Nephron progenitor cell (in vitro differentiated cells): ENCODE measurements around the gene ATP5MK.

Source experiments
- DNase-seq: peaks from one replicate; pipeline ENCODE4 v3.0.0; 2021
- H3K27ac Mint-ChIP-seq: 2 replicates; pipeline ENCODE4 v1.8.0; 2021; ENCODE audit warnings: mild to moderate bottlenecking, moderate library complexity, mixed read lengths
- H3K27me3 Mint-ChIP-seq: 2 replicates; pipeline ENCODE4 v1.8.0; 2021; ENCODE audit warnings: mild to moderate bottlenecking, low read depth, mixed read lengths; ENCODE audit not compliant: poor library complexity
- H3K36me3 Mint-ChIP-seq: 2 replicates; pipeline ENCODE4 v1.8.0; 2021; ENCODE audit warnings: low read depth, mixed read lengths
- H3K4me1 Mint-ChIP-seq: 2 replicates; pipeline ENCODE4 v1.8.0; 2021; ENCODE audit warnings: mixed read lengths
- H3K4me3 Mint-ChIP-seq: 2 replicates; pipeline ENCODE4 v1.8.0; 2021; ENCODE audit warnings: mild to moderate bottlenecking, moderate library complexity, mixed read lengths
- H3K9me3 Mint-ChIP-seq: 2 replicates; pipeline ENCODE4 v1.8.0; 2021; ENCODE audit warnings: mild to moderate bottlenecking, moderate library complexity, mixed read lengths
- CTCF ChIP-seq: fragments of 200-600 bp; sonication (generic); IDR thresholded peaks from 2 replicates; pipeline ENCODE4 v1.5.0; 2021; ENCODE audit warnings: antibody characterized with exemption

ATP5MK gene

GRCh38 chr10:103441611-103442010 is 45.3 kb upstream of the ATP5MK start:
- no peak for DNase-seq
- peak overlapping the region; percentile 54 for H3K27ac Mint-ChIP-seq
- H3K36me3 Mint-ChIP-seq: peaks cover 57% of the 10 kb centered on the region
- no peak overlapping the region for H3K4me3 Mint-ChIP-seq
- no peak for TF ChIP-seq CTCF
- no peaks in the 10 kb centered on the region for H3K4me1 Mint-ChIP-seq
- no peaks in the 10 kb centered on the region for H3K27me3 Mint-ChIP-seq
- no peaks in the 10 kb centered on the region for H3K9me3 Mint-ChIP-seq

- no peaks in the 10 kb centered on the region for H3K27me3 Mint-ChIP-seq
Observed at GRCh38 chr10:103441206-103441605, 44.9 kb upstream of the ATP5MK start.

GRCh38 chr10:103440416-103440815 is 44.1 kb upstream of the ATP5MK start:
- Mint-ChIP-seq H3K36me3 (peaks cover 67% of the 10 kb centered on the region), H3K4me1 (no peaks in the 10 kb centered on the region), H3K9me3 (no peaks in the 10 kb centered on the region), H3K4me3 (no peak overlapping the region), H3K27ac (no peak overlapping the region), H3K27me3 (no peaks in the 10 kb centered on the region)
- DNase-seq: no peak
- no peak for TF ChIP-seq CTCF

More at GRCh38 chr10:103441206-103441605, 44.9 kb upstream of the ATP5MK start:
- no peak for DNase-seq
- Mint-ChIP-seq H3K9me3 (no peaks in the 10 kb centered on the region), H3K4me3 (no peak overlapping the region), H3K27ac (no peak overlapping the region), H3K4me1 (no peaks in the 10 kb centered on the region), H3K36me3 (peaks cover 61% of the 10 kb centered on the region)
- no peak for TF ChIP-seq CTCF

- peak overlapping the region; percentile 47 for H3K27ac Mint-ChIP-seq
Observed at GRCh38 chr10:103439776-103440175, 43.5 kb upstream of the ATP5MK start.

GRCh38 chr10:103433858-103434257 is 37.6 kb upstream of the ATP5MK start:
- no peak for DNase-seq
- no peak for TF ChIP-seq CTCF
- Mint-ChIP-seq H3K9me3 (no peaks in the 10 kb centered on the region), H3K4me1 (no peaks in the 10 kb centered on the region), H3K27me3 (no peaks in the 10 kb centered on the region), H3K4me3 (no peak overlapping the region), H3K36me3 (peaks cover 68% of the 10 kb centered on the region), H3K27ac (no peak overlapping the region)

More at GRCh38 chr10:103439776-103440175, 43.5 kb upstream of the ATP5MK start:
- H3K9me3 Mint-ChIP-seq: no peaks in the 10 kb centered on the region
- no peaks in the 10 kb centered on the region for H3K27me3 Mint-ChIP-seq
- no peak for DNase-seq
- H3K36me3 Mint-ChIP-seq: peaks cover 67% of the 10 kb centered on the region
- no peak for TF ChIP-seq CTCF
- no peaks in the 10 kb centered on the region for H3K4me1 Mint-ChIP-seq
- H3K4me3 Mint-ChIP-seq: no peak overlapping the region

- TF ChIP-seq CTCF: no peak
- Mint-ChIP-seq H3K27ac (peak overlapping the region; percentile 21), H3K27me3 (peaks cover 3% of the 10 kb centered on the region), H3K36me3 (peaks cover 71% of the 10 kb centered on the region), H3K4me1 (no peaks in the 10 kb centered on the region), H3K4me3 (no peak overlapping the region), H3K9me3 (no peaks in the 10 kb centered on the region)
- DNase-seq: no peak
Observed at GRCh38 chr10:103431902-103432301, 35.6 kb upstream of the ATP5MK start.
